GM18951 (cell line): Measurements from ENCODE around the gene ARHGAP9.
"Not testable (repeated sequence)": the region's sequence is repeated elsewhere in the genome, so short reads cannot be mapped to it uniquely, and the experiment has no call there.

Experiments
- POLR2A ChIP-seq: IDR thresholded peaks from 4 replicates; pipeline ENCODE4 v1.6.1; 2011; ENCODE audit warnings: mild to moderate bottlenecking; ENCODE audit not compliant: insufficient read length, insufficient read depth; ENCODE audit errors: extremely low read depth
- in situ Hi-C: fragments of 300-500 bp; cut with MboI; formaldehyde crosslinking; loops from one replicate; pipeline ENCODE4 v1.12.0; 2022; ENCODE audit warnings: low sequenced_read_pairs, mixed read lengths, inconsistent platforms; ENCODE audit not compliant: unreplicated experiment

Gene ARHGAP9

DNA sequence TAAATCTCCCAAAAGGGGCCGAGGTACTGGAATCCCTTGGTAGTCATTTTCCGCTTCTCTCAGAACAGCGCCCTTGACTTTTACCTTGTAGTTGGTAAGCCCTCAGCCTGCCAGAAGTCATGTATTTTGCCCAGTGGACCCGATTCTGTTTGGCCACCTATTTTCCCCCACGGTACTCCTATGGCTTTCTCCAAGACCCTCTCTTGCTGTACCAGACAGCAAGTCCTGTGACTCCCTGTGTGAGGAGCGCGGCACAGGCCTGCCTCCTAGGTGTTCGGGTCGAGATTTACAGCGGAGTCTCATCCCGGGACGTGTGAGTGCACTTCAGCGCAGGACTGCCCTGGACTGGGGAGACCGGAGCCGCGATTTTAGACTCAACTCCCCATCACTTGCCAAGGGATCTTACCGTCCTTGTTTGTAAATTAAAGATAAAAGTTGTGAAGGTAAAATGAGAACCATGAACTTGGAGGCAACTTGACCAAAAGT, 41.9 kb upstream of the ARHGAP9 start:
- TF ChIP-seq POLR2A, result no peak
- in situ Hi-C loops, result no loop called here

DNA sequence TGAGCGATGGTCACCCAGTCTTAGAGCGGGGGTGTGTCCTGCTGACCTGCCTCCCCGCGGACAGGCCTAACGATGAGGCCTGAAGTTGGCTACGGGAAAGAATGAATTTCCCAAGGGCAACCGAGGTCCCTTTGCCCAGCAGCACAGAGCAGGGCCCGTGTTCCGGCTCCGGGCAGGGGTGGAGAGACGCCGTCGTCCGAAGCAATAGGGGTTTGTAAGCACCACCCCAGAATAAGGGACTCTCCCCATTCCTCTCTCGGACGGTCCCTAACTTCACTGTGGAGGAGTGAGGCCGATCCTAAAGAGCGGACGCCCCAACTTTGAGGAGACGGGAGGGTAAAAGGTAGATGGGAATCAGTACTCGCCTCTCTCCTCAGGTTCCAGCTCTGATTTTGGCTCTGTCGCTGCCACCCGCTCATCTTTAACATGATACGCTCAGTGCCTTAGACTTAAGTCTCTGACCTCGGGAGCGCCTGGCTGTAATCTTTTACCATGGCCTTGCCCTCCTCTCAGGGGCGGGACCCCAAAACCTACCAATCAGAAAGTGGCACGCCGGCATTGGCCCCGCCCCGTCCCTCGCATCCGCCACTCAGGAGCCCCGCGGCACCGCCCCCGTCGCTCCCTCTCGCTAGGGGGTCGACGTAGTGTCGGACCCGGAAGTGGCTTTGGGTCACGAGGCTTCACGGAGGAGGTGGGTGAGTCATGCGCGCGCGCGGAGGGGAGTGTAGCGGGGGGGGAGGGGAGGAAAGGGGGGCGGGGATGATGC, 40.6 kb upstream of the ARHGAP9 start, which contains the start of gene DDIT3:
Gene DDIT3, minus strand, starts transcription at position 462 of the 766 bp plus-strand sequence. CDS start 3,108 bp downstream, outside the sequence.
- in situ Hi-C loops, result no loop called here
- TF ChIP-seq POLR2A, result peak; percentile 99

DNA sequence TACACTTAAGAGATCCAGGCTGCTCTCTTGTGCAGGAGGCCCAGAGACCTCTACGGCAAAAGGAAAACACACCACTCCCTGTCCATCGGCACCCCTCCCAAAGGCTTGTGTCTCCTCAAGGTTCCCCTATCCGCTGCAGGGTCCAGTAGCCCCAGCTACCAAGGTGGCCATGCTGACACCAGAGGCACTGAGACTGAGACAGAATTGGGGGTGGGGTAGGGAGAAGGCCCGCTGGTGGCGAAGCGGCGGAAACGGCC, 40.1 kb upstream of the ARHGAP9 start:
- no peak for TF ChIP-seq POLR2A
- in situ Hi-C loops, result no loop called here

DNA sequence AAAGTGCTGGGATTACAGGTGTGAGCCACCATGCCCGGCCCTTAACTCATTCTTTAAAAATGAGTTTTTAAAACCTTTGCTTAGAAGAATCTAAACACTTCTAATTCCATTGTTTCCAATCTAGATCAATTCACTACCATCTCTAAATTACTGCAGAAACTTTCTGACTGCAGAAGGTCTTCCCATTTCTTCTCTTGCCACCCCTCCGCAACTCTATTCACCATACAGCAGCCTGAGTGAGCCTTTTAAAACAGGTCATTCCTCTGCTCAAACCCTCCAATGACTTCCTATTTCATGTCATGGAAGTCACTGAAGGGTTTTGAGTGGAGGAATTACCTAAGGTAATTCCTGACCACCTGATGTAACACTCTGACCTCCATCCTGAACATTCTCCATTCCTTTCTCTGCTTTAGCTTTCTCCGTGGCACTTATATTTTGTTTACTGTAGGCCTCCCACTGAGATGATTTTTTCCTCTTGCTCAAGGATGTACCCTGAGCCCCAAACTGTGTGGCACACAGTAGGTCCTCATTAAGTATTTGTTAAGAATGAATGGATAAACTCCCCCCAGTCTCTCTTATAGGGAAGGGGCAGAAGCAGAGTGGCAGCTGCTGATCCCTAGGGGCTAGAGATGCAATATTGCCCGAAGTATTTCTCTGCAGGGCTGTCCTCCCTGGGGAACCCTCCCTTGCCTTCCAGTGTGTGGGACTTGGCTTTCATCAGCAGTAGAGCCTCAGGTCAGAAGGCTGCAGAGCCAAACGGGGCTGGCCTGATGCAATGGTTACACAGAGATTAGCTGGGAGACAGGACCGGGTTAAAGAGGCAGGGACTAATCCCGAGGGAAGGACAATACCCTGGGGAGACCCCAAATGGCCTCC, 39.5 kb upstream of the ARHGAP9 start:
- in situ Hi-C loops, result no loop called here
- TF ChIP-seq POLR2A, result no peak

DNA sequence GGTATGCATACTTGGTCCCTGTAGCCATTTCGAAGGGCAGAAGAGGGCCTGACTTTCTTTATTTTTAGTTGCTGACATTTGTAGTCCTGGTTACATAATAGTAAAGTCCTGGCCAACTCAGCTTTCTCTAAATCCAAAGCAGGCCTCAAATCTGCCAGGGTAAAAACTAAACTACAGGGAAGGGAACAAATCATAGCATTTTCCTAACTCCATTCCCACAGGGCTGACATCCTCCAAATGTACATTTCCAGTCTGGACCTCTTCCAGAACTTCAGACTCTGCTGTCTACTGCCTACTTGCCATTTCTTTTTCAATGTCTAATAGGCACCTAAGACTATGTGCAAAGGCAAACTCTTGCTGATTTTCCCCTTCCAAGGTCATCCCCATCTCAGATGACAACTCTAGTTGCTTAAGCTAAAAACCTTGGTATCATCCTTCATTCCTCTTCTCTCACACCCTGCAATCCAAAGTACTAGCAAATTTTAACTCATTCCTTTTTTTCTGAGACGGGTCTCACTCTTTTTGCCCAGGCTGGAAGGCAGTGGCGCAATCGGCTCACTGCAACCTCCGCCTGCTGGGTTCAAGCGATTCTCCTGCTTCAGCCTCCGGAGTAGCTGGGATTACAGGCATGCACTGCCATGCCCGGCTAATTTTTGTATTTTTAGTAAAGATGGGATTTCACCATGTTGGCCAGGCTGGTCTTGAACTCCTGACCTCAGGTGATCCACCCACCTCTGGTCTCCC, 38.7 kb upstream of the ARHGAP9 start:
- in situ Hi-C loops, result no loop called here
- no peak for TF ChIP-seq POLR2A

DNA sequence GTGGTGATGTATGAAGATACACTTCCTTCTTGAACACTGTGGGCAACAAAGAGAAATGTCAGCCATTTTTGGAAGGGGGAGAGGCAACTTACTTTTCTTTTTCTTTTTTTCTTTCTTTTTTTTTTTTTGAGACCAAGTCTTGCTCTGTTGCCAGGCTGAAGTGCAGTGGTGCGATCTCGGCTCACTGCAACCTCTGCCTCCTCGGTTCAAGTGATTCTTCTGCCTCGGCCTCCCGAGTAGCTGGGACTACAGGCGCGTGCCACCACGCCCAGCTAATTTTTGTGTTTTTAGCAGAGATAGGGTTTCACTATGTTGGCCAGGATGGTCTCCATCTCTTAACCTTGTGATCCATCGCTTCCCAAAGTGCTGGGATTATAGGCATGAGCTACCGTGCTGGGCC, 38.1 kb upstream of the ARHGAP9 start:
- in situ Hi-C loops, result not testable (repeated sequence)

DNA sequence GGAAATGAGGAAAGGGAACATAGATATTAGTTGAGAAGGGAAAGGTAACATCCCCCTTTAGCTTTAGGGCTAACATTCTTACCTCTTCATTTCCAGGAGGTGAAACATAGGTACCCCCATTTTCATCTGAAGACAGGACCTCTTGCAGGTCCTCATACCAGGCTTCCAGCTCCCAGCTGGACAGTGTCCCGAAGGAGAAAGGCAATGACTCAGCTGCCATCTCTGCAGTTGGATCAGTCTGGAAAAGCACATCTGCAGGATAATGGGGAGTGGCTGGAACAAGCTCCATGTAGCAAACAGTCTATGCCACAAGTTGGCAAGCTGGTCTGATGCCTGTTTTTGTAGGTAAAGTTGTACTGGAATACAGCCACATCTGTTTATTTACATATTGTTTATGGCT, 37.5 kb upstream of the ARHGAP9 start:
- in situ Hi-C loops, result no loop called here
- no peak for TF ChIP-seq POLR2A

DNA sequence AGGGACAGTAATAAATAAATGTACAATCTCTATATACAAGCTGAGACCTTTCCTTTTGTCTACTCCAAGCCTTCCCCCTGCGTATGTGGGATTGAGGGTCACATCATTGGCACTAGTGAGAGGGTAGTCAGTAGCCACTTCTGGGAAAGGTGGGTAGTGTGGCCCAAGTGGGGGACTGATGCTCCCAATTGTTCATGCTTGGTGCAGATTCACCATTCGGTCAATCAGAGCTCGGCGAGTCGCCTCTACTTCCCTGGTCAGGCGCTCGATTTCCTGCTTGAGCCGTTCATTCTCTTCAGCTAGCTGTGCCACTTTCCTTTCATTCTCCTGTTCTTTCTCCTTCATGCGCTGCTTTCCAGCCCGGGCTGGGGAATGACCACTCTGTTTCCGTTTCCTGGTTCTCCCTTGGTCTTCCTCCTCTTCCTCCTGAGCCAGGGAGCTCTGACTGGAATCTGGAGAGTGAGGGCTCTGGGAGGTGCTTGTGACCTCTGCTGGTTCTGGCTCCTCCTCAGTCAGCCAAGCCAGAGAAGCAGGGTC, 37.0 kb upstream of the ARHGAP9 start:
- TF ChIP-seq POLR2A, result no peak

DNA sequence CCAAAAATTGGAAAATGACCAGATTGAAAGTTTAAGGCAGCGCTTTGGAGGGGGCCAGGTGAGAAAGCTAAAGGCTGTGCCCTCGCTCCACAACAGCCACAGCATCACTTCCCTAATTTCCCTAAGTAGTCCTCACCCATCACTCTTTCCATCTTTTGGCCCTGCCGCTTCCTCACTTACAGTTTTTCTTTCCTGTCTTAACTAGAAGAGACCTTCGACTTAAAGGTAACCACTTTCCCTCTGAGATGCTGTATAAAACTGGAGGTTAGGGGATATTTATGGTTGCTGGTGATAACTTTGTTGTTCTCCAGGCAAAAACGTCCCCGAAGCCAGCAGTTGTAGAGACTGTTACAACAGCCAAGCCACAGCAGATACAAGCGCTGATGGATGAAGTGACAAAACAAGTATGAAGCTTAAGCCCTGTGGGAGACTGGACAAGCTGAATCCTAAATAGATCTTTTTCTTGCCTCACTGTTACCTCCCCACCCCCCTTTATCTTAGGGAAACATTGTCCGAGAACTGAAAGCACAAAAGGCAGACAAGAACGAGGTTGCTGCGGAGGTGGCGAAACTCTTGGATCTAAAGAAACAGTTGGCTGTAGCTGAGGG, 36.4 kb upstream of the ARHGAP9 start:
- TF ChIP-seq POLR2A, result no peak

More for the DNA sequence above, 37.0 kb upstream of the ARHGAP9 start:
- in situ Hi-C loops, result no loop called here

DNA sequence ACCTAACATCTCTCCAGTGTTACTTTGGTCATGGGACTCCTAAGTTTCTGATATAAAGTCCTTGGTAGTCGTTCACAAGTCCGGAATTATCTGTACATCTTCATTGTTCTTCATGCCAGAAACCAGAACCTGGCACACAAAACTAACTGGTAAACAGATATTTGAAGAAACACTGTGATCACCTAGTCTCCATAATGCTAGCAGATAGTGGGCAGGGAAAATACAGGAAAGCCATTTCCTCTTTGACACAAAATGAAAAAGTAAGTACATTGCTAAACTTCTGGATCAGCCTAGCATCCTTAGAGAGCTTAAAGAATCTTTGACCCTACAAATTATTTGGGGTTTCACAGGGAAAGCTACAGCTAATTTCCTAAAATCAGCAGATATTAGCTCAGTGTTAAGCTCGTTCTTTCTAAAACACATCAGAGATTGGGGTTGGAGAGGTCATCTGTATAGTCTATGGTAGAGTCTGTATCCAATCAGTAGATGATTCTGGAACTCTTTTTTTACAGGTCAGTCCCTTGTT, 35.8 kb upstream of the ARHGAP9 start:
- no peak for TF ChIP-seq POLR2A
- in situ Hi-C loops, result no loop called here

More for the DNA sequence above, 36.4 kb upstream of the ARHGAP9 start:
- in situ Hi-C loops, result no loop called here

DNA sequence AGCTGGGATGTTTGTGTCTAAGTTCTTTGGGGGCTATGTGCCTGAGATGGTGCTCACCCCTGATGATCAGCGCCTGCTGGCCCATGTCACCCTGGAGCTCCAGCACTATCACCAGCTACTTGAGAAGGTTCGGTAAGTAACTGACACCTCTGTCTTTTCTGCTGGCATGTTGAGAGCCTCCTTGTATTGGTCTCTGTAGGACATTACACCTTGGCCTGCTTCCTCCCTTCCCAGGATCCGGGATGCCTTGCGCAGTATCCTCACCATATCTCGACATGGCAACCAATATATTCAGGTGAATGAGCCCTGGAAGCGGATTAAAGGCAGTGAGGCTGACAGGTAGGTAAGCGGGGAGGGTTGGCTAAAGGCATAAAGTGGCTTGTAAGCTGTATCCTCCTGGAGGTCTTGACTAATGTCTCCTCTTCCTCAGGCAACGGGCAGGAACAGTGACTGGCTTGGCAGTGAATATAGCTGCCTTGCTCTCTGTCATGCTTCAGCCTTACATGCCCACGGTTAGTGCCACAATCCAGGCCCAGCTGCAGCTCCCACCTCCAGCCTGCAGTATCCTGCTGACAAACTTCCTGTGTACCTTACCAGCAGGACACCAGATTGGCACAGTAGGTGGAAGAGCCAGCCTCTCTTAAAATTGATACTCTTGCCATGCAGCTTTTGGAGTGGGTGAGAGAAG, 35.2 kb upstream of the ARHGAP9 start:
- in situ Hi-C loops, result no loop called here
- no peak for TF ChIP-seq POLR2A

DNA sequence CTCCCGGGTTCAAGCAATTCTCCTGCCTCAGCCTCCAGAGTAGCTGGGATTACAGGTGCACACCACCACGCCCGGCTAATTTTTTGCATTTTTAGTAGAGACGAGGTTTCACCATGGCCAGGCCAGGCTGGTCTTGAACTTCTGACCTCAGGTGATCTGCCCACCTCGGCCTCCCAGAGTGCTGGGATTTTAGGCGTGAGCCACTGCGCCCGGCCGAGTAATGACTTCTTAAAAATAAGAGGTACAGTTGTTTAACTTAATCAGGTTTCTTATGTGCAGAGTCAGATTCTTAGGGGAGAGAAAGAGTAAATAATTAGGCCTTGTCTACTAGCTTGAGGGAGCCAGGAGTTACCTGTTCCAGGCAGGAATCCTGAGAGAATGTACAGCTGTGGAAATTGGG, 34.6 kb upstream of the ARHGAP9 start:
- in situ Hi-C loops, result not testable (repeated sequence)

DNA sequence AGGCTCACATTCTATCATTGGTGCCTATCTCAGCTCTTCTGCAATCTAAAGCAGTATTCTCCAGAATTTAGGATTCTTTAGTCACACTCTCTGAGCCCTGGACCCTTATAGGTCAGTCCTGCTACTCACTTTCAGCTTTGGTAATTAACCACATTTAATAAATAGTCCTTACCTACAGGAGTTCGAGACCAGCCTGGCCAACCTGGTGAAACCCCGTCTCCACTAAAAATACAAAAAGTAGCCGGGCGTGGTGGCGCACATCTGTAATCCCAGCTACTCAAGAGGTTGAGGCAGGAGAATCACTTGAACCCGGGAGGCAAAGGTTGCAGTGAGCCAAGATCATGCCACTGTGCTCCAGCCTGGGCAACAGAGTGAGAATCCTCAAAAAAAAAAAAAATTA, 34.0 kb upstream of the ARHGAP9 start:
- in situ Hi-C loops, result not testable (repeated sequence)
